WERI-Rb-1 (cell line): ENCODE data around the gene UROD.

Experiments
- DNase-seq: peaks from one replicate; pipeline ENCODE4 v3.0.0-alpha.2; 2020
- H3K27ac ChIP-seq: fragments of 250-450 bp; sonication (Bioruptor Pico); 2 replicates; pipeline ENCODE4 v1.5.1; 2020; ENCODE audit warnings: mild to moderate bottlenecking, moderate library complexity
- H3K27me3 ChIP-seq: fragments of 250-450 bp; sonication (Bioruptor Pico); 2 replicates; pipeline ENCODE4 v1.5.1; 2021; ENCODE audit warnings: mild to moderate bottlenecking, low read depth, moderate library complexity; ENCODE audit not compliant: insufficient read depth, severe bottlenecking
- H3K36me3 ChIP-seq: fragments of 250-450 bp; sonication (Bioruptor Pico); 2 replicates; pipeline ENCODE4 v1.5.1; 2020; ENCODE audit warnings: mild to moderate bottlenecking, moderate library complexity
- H3K4me3 ChIP-seq: 2 replicates; pipeline ENCODE4 v1.5.1; 2011; ENCODE audit warnings: low read depth, mild to moderate bottlenecking, control low read depth, low read length
- H3K9me3 ChIP-seq: fragments of 250-450 bp; sonication (Bioruptor Pico); 2 replicates; pipeline ENCODE4 v1.5.1; 2021; ENCODE audit warnings: mild to moderate bottlenecking, moderate library complexity; ENCODE audit not compliant: severe bottlenecking
- TF ChIP-seq, protein P1 (sequence below): IDR thresholded peaks from 2 replicates; pipeline ENCODE4 v1.5.1; 2011; ENCODE audit warnings: low read depth, mild to moderate bottlenecking, control low read depth, inconsistent platforms, low read length

The UROD gene

GRCh38 chr1:45038240-45038639 is 26.2 kb downstream of the UROD start:
- Histone ChIP-seq H3K9me3 (no peaks in the 10 kb centered on the region), H3K4me3 (no peak overlapping the region)

GRCh38 chr1:45038661-45039364 is 26.8 kb downstream of the UROD start:
- Histone ChIP-seq H3K9me3 (no peaks in the 10 kb centered on the region), H3K36me3 (peaks cover 4% of the 10 kb centered on the region), H3K4me3 (no peak overlapping the region), H3K27ac (no peak overlapping the region), H3K27me3 (no peaks in the 10 kb centered on the region)
- TF ChIP-seq, protein P1, sequence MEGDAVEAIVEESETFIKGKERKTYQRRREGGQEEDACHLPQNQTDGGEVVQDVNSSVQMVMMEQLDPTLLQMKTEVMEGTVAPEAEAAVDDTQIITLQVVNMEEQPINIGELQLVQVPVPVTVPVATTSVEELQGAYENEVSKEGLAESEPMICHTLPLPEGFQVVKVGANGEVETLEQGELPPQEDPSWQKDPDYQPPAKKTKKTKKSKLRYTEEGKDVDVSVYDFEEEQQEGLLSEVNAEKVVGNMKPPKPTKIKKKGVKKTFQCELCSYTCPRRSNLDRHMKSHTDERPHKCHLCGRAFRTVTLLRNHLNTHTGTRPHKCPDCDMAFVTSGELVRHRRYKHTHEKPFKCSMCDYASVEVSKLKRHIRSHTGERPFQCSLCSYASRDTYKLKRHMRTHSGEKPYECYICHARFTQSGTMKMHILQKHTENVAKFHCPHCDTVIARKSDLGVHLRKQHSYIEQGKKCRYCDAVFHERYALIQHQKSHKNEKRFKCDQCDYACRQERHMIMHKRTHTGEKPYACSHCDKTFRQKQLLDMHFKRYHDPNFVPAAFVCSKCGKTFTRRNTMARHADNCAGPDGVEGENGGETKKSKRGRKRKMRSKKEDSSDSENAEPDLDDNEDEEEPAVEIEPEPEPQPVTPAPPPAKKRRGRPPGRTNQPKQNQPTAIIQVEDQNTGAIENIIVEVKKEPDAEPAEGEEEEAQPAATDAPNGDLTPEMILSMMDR: no peak
- no peak for DNase-seq

More at GRCh38 chr1:45038240-45038639, 26.2 kb downstream of the UROD start:
- no peak for DNase-seq
- Histone ChIP-seq H3K27ac (no peak overlapping the region), H3K36me3 (peaks cover 4% of the 10 kb centered on the region), H3K27me3 (no peaks in the 10 kb centered on the region)
- TF ChIP-seq, protein P1: no peak

DNA sequence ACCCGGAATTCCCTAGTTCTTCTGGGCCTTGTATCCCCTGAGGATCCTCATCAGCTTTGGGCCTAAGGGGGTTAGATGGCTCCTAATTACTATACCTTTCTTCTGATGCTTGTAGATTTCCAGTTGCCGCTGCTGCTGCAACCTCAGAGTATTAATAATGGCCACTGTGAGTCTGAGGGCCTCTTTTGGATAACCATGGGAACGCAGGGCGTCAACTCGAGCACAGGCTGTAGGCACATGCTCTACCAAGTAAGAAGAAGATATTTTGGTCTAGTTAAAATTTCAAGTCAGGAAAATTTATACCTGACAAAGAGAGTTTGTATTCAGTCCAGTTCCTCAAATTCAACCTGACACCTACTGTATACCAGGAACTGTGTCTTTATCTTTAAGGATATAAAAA is 28.2 kb downstream of the UROD start:
- no peaks in the 10 kb centered on the region for H3K27me3 ChIP-seq
- no peak overlapping the region for H3K27ac ChIP-seq
- DNase-seq: no peak
- no peaks in the 10 kb centered on the region for H3K9me3 ChIP-seq
- no peak overlapping the region for H3K4me3 ChIP-seq
- H3K36me3 ChIP-seq: peaks cover 4% of the 10 kb centered on the region
- TF ChIP-seq, protein P1: no peak

DNA sequence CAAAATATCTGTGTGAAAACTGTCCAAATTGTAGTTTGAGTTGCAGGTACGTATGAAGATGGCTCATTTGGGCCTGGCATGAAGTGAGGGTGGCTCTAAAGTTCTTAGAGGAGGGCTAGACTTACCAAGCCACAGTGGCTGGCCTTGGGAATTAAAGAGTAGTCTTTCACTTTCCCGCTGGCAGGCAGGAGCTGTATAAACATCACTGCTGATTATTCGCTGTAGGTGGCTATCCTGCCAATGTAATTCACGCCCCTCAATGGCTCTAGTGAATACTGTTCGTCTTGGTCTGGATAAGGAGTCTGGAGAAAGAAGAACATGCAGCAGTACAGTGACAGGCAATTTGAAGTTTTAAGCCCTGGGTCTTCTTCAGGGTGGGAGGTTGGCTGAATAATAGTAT is 31.0 kb downstream of the UROD start:
- TF ChIP-seq, protein P1: no peak
- Histone ChIP-seq H3K36me3 (peaks cover 6% of the 10 kb centered on the region), H3K4me3 (no peak overlapping the region), H3K27me3 (no peaks in the 10 kb centered on the region), H3K9me3 (no peaks in the 10 kb centered on the region), H3K27ac (no peak overlapping the region)
- no peak for DNase-seq

GRCh38 chr1:45044916-45045315 is 32.9 kb downstream of the UROD start:
- TF ChIP-seq, protein P1: no peak
- Histone ChIP-seq H3K36me3 (peaks cover 9% of the 10 kb centered on the region), H3K27ac (no peak overlapping the region), H3K27me3 (no peaks in the 10 kb centered on the region), H3K4me3 (no peak overlapping the region), H3K9me3 (no peaks in the 10 kb centered on the region)
- no peak for DNase-seq

GRCh38 chr1:45047032-45047431 is 35.0 kb downstream of the UROD start:
- no peaks in the 10 kb centered on the region for H3K27me3 ChIP-seq
- H3K9me3 ChIP-seq: no peaks in the 10 kb centered on the region
- TF ChIP-seq, protein P1: no peak
- no peak overlapping the region for H3K4me3 ChIP-seq
- no peak overlapping the region for H3K27ac ChIP-seq
- no peak for DNase-seq
- peaks cover 9% of the 10 kb centered on the region for H3K36me3 ChIP-seq
